HepG2 (cell line): Measurements from ENCODE around the gene CEACAM16. TPM values are rescaled to one million over a fixed set of nuclear protein-coding genes. Genes with fewer than 3 reads are reported as not detected.

Experiments used
- ATAC-seq: fragments of 200-7000 bp; cut with Tn5 transposase; 3 replicates; pipeline ENCODE4 v1.9.1; 2020; ENCODE audit warnings: mild to moderate bottlenecking, moderate library complexity
- BruUV-seq: library from RNA; stranded (reverse); fragments of 400-500 nt; replicated peaks from 2 replicates; lab custom pipeline; 2021; lab: Mats Ljungman, UMichigan
- CTCF ChIA-PET: fragments of 300-600 bp; formaldehyde crosslinking; extraction: SDS; loops from one replicate; lab custom pipeline; 2021; ENCODE audit warnings: low total read pairs, inconsistent platforms, low intra/inter-chr PET ratio; lab: Yijun Ruan, JAX
- POLR2A ChIA-PET: fragments of 350-600 bp; sonication (Branson Sonifier 250); formaldehyde crosslinking; loops from one replicate; lab custom pipeline; 2020; ENCODE audit warnings: antibody characterized with exemption, inconsistent platforms; lab: Yijun Ruan, JAX
- DNase-seq: peaks from one replicate; pipeline ENCODE4 v3.0.0-alpha.2; 2015; ENCODE audit warnings: low spot score
- FAIRE-seq: peaks from 3 replicates; lab custom pipeline; 2011; peaks lifted over from hg19 to GRCh38; lab: Jason Lieb, UNC
- H2AFZ ChIP-seq: one replicate; pipeline ENCODE4 v1.6.1; 2011; ENCODE audit warnings: low read length, inconsistent platforms
- H3K27ac ChIP-seq: fragments of 300-600 bp; 3 replicates; pipeline ENCODE4 v1.8.0; 2011; ENCODE audit warnings: mixed run types, mild to moderate bottlenecking, mixed read lengths, low read length, inconsistent platforms; ENCODE audit not compliant: insufficient read depth; ENCODE audit errors: extremely low read length
- H3K27me3 ChIP-seq, 2 experiments: fragments of 200-600 bp in 1 of 2; 2 replicates in 1 of 2; 3 replicates in 1 of 2; pipeline versions ENCODE4 v1.6.0 to v1.8.0; 2011; ENCODE audit warnings: low read length in 2 of 2, mild to moderate bottlenecking in 2 of 2, moderate library complexity in 2 of 2, inconsistent platforms in 1 of 2; ENCODE audit not compliant: insufficient read depth in 2 of 2, control insufficient read depth in 1 of 2
- H3K36me3 ChIP-seq, 2 experiments: fragments of 200-600 bp in 1 of 2; replicated peaks in 1 of 2; 2 replicates in 1 of 2; 3 replicates in 1 of 2; pipeline versions ENCODE4 v1.5.1 to v1.8.0; 2011; ENCODE audit warnings: low read length in 2 of 2, inconsistent platforms in 1 of 2; ENCODE audit not compliant: insufficient read depth in 2 of 2, control insufficient read depth in 1 of 2
- H3K4me1 ChIP-seq: 2 replicates; pipeline ENCODE4 v1.5.1; 2012; ENCODE audit warnings: low read length, inconsistent platforms; ENCODE audit not compliant: insufficient read depth
- H3K4me2 ChIP-seq: 2 replicates; pipeline ENCODE4 v1.6.0; 2011; ENCODE audit warnings: low read depth, low read length, inconsistent platforms
- H3K4me3 ChIP-seq, 3 experiments: fragments of 200-600 bp in 1 of 3; sonication (generic), shearing (Covaris generic) in 1 of 3; replicated peaks in 1 of 3; 2 replicates each; pipeline ENCODE4 v1.5.1; 2011 to 2016; ENCODE audit warnings: low read length in 3 of 3, inconsistent platforms in 2 of 3, low read depth in 2 of 3, mild to moderate bottlenecking in 2 of 3, control low read depth in 1 of 3, mixed read lengths in 1 of 3; ENCODE audit not compliant: insufficient read depth in 1 of 3
- H3K79me2 ChIP-seq: one replicate; pipeline ENCODE4 v1.6.1; 2011; ENCODE audit warnings: low read length, inconsistent platforms; ENCODE audit not compliant: insufficient read depth
- H3K9ac ChIP-seq: 2 replicates; pipeline ENCODE4 v1.6.0; 2011; ENCODE audit warnings: mild to moderate bottlenecking, low read depth, low read length, inconsistent platforms; ENCODE audit not compliant: insufficient read depth
- H3K9me3 ChIP-seq: 2 replicates; pipeline ENCODE4 v1.5.1; 2012; ENCODE audit warnings: mild to moderate bottlenecking, low read length
- H4K20me1 ChIP-seq: 2 replicates; pipeline ENCODE4 v1.6.0; 2011; ENCODE audit warnings: inconsistent platforms, mild to moderate bottlenecking, low read length, moderate library complexity; ENCODE audit not compliant: insufficient read depth
- AFF4 ChIP-seq: sonication (generic); formaldehyde crosslinking; IDR thresholded peaks from 2 replicates; pipeline ENCODE4 v1.4.0; 2020; ENCODE audit warnings: missing genetic modification reagents
- DMAP1 ChIP-seq: IDR thresholded peaks from 2 replicates; pipeline ENCODE4 v1.6.1; 2016
- GRHL1 ChIP-seq: sonication (generic); formaldehyde crosslinking; conservative IDR thresholded peaks from 2 replicates; pipeline ENCODE4 v1.8.0; 2022; ENCODE audit warnings: missing genetic modification reagents
- HIC2 ChIP-seq: sonication (generic); formaldehyde crosslinking; IDR thresholded peaks from 2 replicates; pipeline ENCODE4 v1.9.0; 2022; ENCODE audit warnings: low read depth, missing genetic modification reagents
- HNF4A ChIP-seq: sonication (generic); formaldehyde crosslinking; IDR thresholded peaks from 2 replicates; pipeline ENCODE4 v1.4.0; 2020; ENCODE audit warnings: missing genetic modification reagents
- MED1 ChIP-seq: sonication (generic); formaldehyde crosslinking; IDR thresholded peaks from 2 replicates; pipeline ENCODE4 v1.4.0; 2020; ENCODE audit warnings: missing genetic modification reagents
- NFRKB ChIP-seq: fragments of 450-650 bp; IDR thresholded peaks from 2 replicates; pipeline ENCODE4 v1.6.1; 2017
- SIN3A ChIP-seq: IDR thresholded peaks from 2 replicates; pipeline ENCODE4 v1.6.1; 2011; ENCODE audit warnings: low read depth, mild to moderate bottlenecking, control low read depth, low read length, borderline replicate concordance
- ZNF160 ChIP-seq: sonication (generic); formaldehyde crosslinking; IDR thresholded peaks from 2 replicates; pipeline ENCODE4 v1.8.0; 2022; ENCODE audit warnings: mild to moderate bottlenecking, inconsistent platforms, missing genetic modification reagents
- ZNF180 ChIP-seq: sonication (generic); formaldehyde crosslinking; IDR thresholded peaks from 2 replicates; pipeline ENCODE4 v1.4.0; 2020; ENCODE audit warnings: low read depth, missing genetic modification reagents, borderline replicate concordance
- ZNF44 ChIP-seq: sonication (generic); formaldehyde crosslinking; IDR thresholded peaks from 2 replicates; pipeline ENCODE4 v1.5.1; 2020; ENCODE audit warnings: mild to moderate bottlenecking, missing genetic modification reagents
- ZNF609 ChIP-seq: sonication (generic); formaldehyde crosslinking; IDR thresholded peaks from 2 replicates; pipeline ENCODE4 v1.4.0; 2020; ENCODE audit warnings: mild to moderate bottlenecking, missing genetic modification reagents, borderline replicate concordance
- WGBS: methylation state at CpG from one replicate; pipeline ENCODE4 v1.1.6; 2017; ENCODE audit warnings: low lambda C conversion rate; 5-methylcytosine and 5-hydroxymethylcytosine counted together
- in situ Hi-C: cut with HindIII; loops from 2 replicates; pipeline ENCODE4 v1.10.0; 2017; ENCODE audit warnings: low pct_unique_long_range_greater_than_20kb; ENCODE audit not compliant: extremely low pct_ligation_motif_present
- intact Hi-C: fragments of 100-400 bp; cut with micrococcal nuclease; formaldehyde crosslinking; loops from one replicate; pipeline ENCODE4 v1.10.0; 2022; ENCODE audit not compliant: unreplicated experiment
- polyA plus RNA-seq, 8 experiments: library from polyadenylated mRNA; depleted of rRNA in 3 of 8; stranded (reverse) in 7 of 8; unstranded in 1 of 8; fragments of >200 nt; fragmentation: Illumina TruSeq in 4 of 8; extraction: Trizol in 4 of 8; gene quantifications; 2 replicates each; pipeline versions ENCODE4 v1.2.1 to v1.2.3, GENCODE V29; 2011 to 2016; ENCODE audit warnings: low read depth in 4 of 8, missing spikeins in 1 of 8, mixed read lengths in 1 of 8; ENCODE audit not compliant: insufficient read depth in 1 of 8
- total RNA-seq, 5 experiments: library from RNA; depleted of rRNA; stranded (reverse); fragments of >200 nt; fragmentation: Illumina TruSeq; extraction: Trizol; gene quantifications; 2 replicates each; pipeline ENCODE4 v1.2.3, GENCODE V29; 2016; ENCODE audit warnings: low read depth in 1 of 5

Gene CEACAM16
- total and polyA plus RNA-seq, 2 of the 13 experiments (the other 11 are each of a cell fraction or from before 2014, with no cell fraction given) = not detected

- 57% methylated on average over 6 of the region's 6 CpGs for WGBS
- ChIA-PET POLR2A (interaction anchor here (0.7 to 2.3 kb wide), 4 partner anchors 11 to 42 kb away, joined by 3 to 8 read pairs (median 4); partner anchors contain the start of gene BCL3), CTCF (no interaction called here)
- Histone ChIP-seq H4K20me1 (no peaks in the 10 kb centered on the region), H3K27me3 (no peaks in the 10 kb centered on the region), H3K36me3 (no peaks in the 10 kb centered on the region), H3K4me2 (no peak overlapping the region), H3K4me1 (peaks cover 62% of the 10 kb centered on the region), H2AFZ (no peak overlapping the region), H3K9me3 (no peaks in the 10 kb centered on the region), H3K9ac (no peak overlapping the region), H3K79me2 (no peaks in the 10 kb centered on the region), H3K4me3 (no peak overlapping the region), H3K27ac (no peak overlapping the region)
- ATAC-seq (no peak), DNase-seq (no peak), FAIRE-seq (no peak)
- in situ Hi-C loops (no loop called here), intact Hi-C loops (no loop called here)
- BruUV-seq = no TSS peak
- TF ChIP-seq HNF4A (CRISPR knock-in tag) (no peak), DMAP1 (CRISPR knock-in tag) (no peak), HIC2 (CRISPR knock-in tag) (no peak), ZNF609 (CRISPR knock-in tag) (no peak), GRHL1 (CRISPR knock-in tag) (no peak), AFF4 (no peak), ZNF160 (CRISPR knock-in tag) (no peak), NFRKB (no peak), ZNF44 (no peak), ZNF180 (no peak), SIN3A (no peak), MED1 (CRISPR knock-in tag) (no peak)
These were observed 29.2 kb downstream of the CEACAM16 start for GRCh38 chr19:44728178-44728577.
